ENCODE results near the gene RDH13. TPM values are rescaled to one million over a fixed set of nuclear protein-coding genes. Genes with fewer than 3 reads are reported as not detected.
"Not testable (repeated sequence)": the region's sequence is repeated elsewhere in the genome, so short reads cannot be mapped to it uniquely, and the experiment has no call there.

The RDH13 gene
- total RNA-seq (10 to 100 TPM; 10.9 to 27.1 (median 14.2) TPM), polyA plus RNA-seq (10 to 100 TPM; 22.0 to 26.6 TPM)

GRCh38 chr19:55062735-55063491 is at the start of gene RDH13:
TSS of gene RDH13 (minus strand) at chr19:55063148. CDS start at chr19:55063032, 116 bp downstream.
- H3K4me3 ChIP-seq, result peak within 1 kb of the TSS; percentile 64 to 93 (median 68)
- H3K4me1 ChIP-seq, result no peaks in the 10 kb centered on the region
- FAIRE-seq (no peak), DNase-seq (peak; percentile 96 to 100 (median 98)), ATAC-seq (peak; percentile 99 to 100 (median 99))
- intact Hi-C loops (cut with DNase I), result no loop called here
- H3K27ac ChIP-seq, result peak within 1 kb of the TSS; percentile 47 to 73 (median 65)
- no peak for TF ChIP-seq CTCF (IDR thresholded peaks at IDR 0.05)
- H3K27me3 ChIP-seq, result no peaks in the 10 kb centered on the region
- 1 to 2% methylated on average over 68 to 70 of the region's 70 CpGs for WGBS, 2 donors
- H3K9me3 ChIP-seq, result no peaks in the 10 kb centered on the region
- H3K36me3 ChIP-seq, result no peaks in the 10 kb centered on the region

- Histone ChIP-seq H3K9me3 (no peaks in the 10 kb centered on the region), H3K4me1 (peaks cover 0 to 5% (median 0%) of the 10 kb centered on the region in 3 donors), H3K27ac (no peak overlapping the region), H3K36me3 (no peaks in the 10 kb centered on the region), H3K4me3 (no peak overlapping the region), H3K27me3 (no peaks in the 10 kb centered on the region)
- intact Hi-C loops (cut with DNase I), result no loop called here
- peak in 2 of 6 donors; percentile 12 to 34 for DNase-seq
- WGBS, 2 donors, result 93% methylated on average over 25 of the region's 25 CpGs
- TF ChIP-seq CTCF (IDR thresholded peaks at IDR 0.05), result no peak
- no peak for FAIRE-seq
- ATAC-seq, result no peak
Observed at GRCh38 chr19:55112246-55112776, 49.4 kb upstream of the RDH13 start.

GRCh38 chr19:55111238-55111831 is 48.4 kb upstream of the RDH13 start:
- intact Hi-C loops (cut with DNase I), result no loop called here
- H3K27ac ChIP-seq, result no peak overlapping the region
- DNase-seq, result peak in 1 of 6 donors; percentile 9
- peaks cover 0 to 5% (median 0%) of the 10 kb centered on the region in 3 donors for H3K4me1 ChIP-seq
- no peak for TF ChIP-seq CTCF (IDR thresholded peaks at IDR 0.05)
- H3K9me3 ChIP-seq, result no peaks in the 10 kb centered on the region
- no peak overlapping the region for H3K4me3 ChIP-seq
- ATAC-seq, result no peak
- WGBS, 2 donors, result 84 to 89% methylated on average over 21 of the region's 21 CpGs
- no peak for FAIRE-seq
- no peaks in the 10 kb centered on the region for H3K36me3 ChIP-seq
- H3K27me3 ChIP-seq, result no peaks in the 10 kb centered on the region

GRCh38 chr19:55109527-55110291 is 46.8 kb upstream of the RDH13 start:
- no peak for ATAC-seq
- Histone ChIP-seq H3K27me3 (no peaks in the 10 kb centered on the region), H3K36me3 (no peaks in the 10 kb centered on the region), H3K4me3 (no peak overlapping the region), H3K4me1 (no peaks in the 10 kb centered on the region), H3K27ac (no peak overlapping the region), H3K9me3 (no peaks in the 10 kb centered on the region)
- 83 to 86% methylated on average over 20 of the region's 20 CpGs for WGBS, 2 donors
- DNase-seq, result no peak
- TF ChIP-seq CTCF (IDR thresholded peaks at IDR 0.05), result no peak
- FAIRE-seq, result no peak
- intact Hi-C loops (cut with DNase I), result no loop called here

GRCh38 chr19:55107252-55107651 is 44.3 kb upstream of the RDH13 start:
- H3K4me1 ChIP-seq; DNase-seq; H3K36me3 ChIP-seq; H3K27ac ChIP-seq; H3K27me3 ChIP-seq; FAIRE-seq; H3K4me3 ChIP-seq; ATAC-seq; intact Hi-C loops (cut with DNase I); H3K9me3 ChIP-seq: not testable (repeated sequence)
- WGBS, 2 donors, result 96 to 97% methylated on average over 3 of the region's 3 CpGs

Data from pancreas (tissue), 10 donors.